Caco-2 (cell line): Measurements from ENCODE around the gene DCST1. TPM values are rescaled to one million over a fixed set of nuclear protein-coding genes. Genes with fewer than 3 reads are reported as not detected.
A peak's percentile ranks its signal among the peaks of the same experiment; 100 is the strongest.

Experiments
- BruUV-seq: library from RNA; stranded (reverse); fragments of 400-500 nt; replicated peaks from 2 replicates; lab custom pipeline; 2021; lab: Mats Ljungman, UMichigan
- CTCF ChIA-PET: fragments of 300-600 bp; sonication (Branson Sonifier 250); formaldehyde crosslinking; loops from one replicate; lab custom pipeline; 2022; ENCODE audit warnings: antibody characterized with exemption; lab: Charles Lee
- POLR2A ChIA-PET: fragments of 300-600 bp; sonication (Branson Sonifier 250); formaldehyde crosslinking; loops from one replicate; lab custom pipeline; 2022; ENCODE audit warnings: antibody characterized with exemption; lab: Charles Lee
- DNase-seq, 2 experiments: peaks; one replicate each; pipeline versions ENCODE4 v3.0.0 to v3.0.0-alpha.2; 2020 to 2022
- H3K27me3 ChIP-seq: replicated peaks from 2 replicates; pipeline ENCODE4 v1.6.0; 2011; ENCODE audit warnings: low read length; ENCODE audit not compliant: control insufficient read depth, insufficient read depth
- H3K36me3 ChIP-seq: 2 replicates; pipeline ENCODE4 v1.5.1; 2011; ENCODE audit warnings: low read length; ENCODE audit not compliant: control insufficient read depth, insufficient read depth
- H3K4me1 ChIP-seq: fragments of 250-450 bp; sonication (Bioruptor Pico); 2 replicates; pipeline ENCODE4 v1.5.1; 2020; ENCODE audit warnings: mild to moderate bottlenecking
- H3K4me3 ChIP-seq: 2 replicates; pipeline ENCODE4 v1.5.1; 2011; ENCODE audit warnings: low read depth, mild to moderate bottlenecking, control low read depth, low read length
- H3K9me3 ChIP-seq: fragments of 250-450 bp; sonication (Bioruptor Pico); 2 replicates; pipeline ENCODE4 v1.5.1; 2020; ENCODE audit warnings: mild to moderate bottlenecking, moderate library complexity
- H3K27ac Mint-ChIP-seq: one replicate; pipeline ENCODE4 v1.8.0; 2022; ENCODE audit warnings: mixed read lengths; ENCODE audit not compliant: unreplicated experiment
- H3K27me3 Mint-ChIP-seq: one replicate; pipeline ENCODE4 v1.8.0; 2022; ENCODE audit warnings: mixed read lengths; ENCODE audit not compliant: insufficient read depth, unreplicated experiment
- H3K36me3 Mint-ChIP-seq: one replicate; pipeline ENCODE4 v1.8.0; 2022; ENCODE audit warnings: mild to moderate bottlenecking, mixed read lengths; ENCODE audit not compliant: insufficient read depth, unreplicated experiment
- H3K4me1 Mint-ChIP-seq: one replicate; pipeline ENCODE4 v1.8.0; 2022; ENCODE audit warnings: low read depth, mixed read lengths; ENCODE audit not compliant: unreplicated experiment
- H3K4me3 Mint-ChIP-seq: one replicate; pipeline ENCODE4 v1.8.0; 2022; ENCODE audit warnings: mild to moderate bottlenecking, moderate library complexity, mixed read lengths; ENCODE audit not compliant: unreplicated experiment
- H3K9me3 Mint-ChIP-seq: one replicate; pipeline ENCODE4 v1.8.0; 2022; ENCODE audit warnings: mixed read lengths; ENCODE audit not compliant: unreplicated experiment
- CTCF ChIP-seq, 2 experiments: fragments of 200-600 bp in 1 of 2; IDR thresholded peaks; 1 replicate in 1 of 2; 2 replicates in 1 of 2; pipeline versions ENCODE4 v1.5.1 to v1.8.0; 2011 to 2022; ENCODE audit warnings: antibody characterized with exemption in 1 of 2, control low read depth in 1 of 2, inconsistent platforms in 1 of 2, low read depth in 1 of 2, low read length in 1 of 2, mild to moderate bottlenecking in 1 of 2, moderate library complexity in 1 of 2; ENCODE audit not compliant: insufficient read depth in 1 of 2, severe bottlenecking in 1 of 2, unreplicated experiment in 1 of 2
- intact Hi-C: fragments of 100-400 bp; cut with micrococcal nuclease; formaldehyde crosslinking; loops from one replicate; pipeline ENCODE4 v1.10.0; 2022; ENCODE audit not compliant: unreplicated experiment
- total RNA-seq: library from RNA; stranded (reverse); gene quantifications from 2 replicates; pipeline ENCODE4 v1.2.3, GENCODE V29; 2022

DCST1 gene
- total RNA-seq, 1 experiment from 2014 or later, result not detected

- Mint-ChIP-seq H3K27ac (peak overlapping the region; percentile 71), H3K4me1 (peaks cover 25% of the 10 kb centered on the region), H3K9me3 (no peaks in the 10 kb centered on the region), H3K4me3 (peak overlapping the region; percentile 96), H3K36me3 (peaks cover 44% of the 10 kb centered on the region), H3K27me3 (no peaks in the 10 kb centered on the region)
- intact Hi-C loops, result no loop called here
- Histone ChIP-seq H3K36me3 (peaks cover 4% of the 10 kb centered on the region), H3K27me3 (no peaks in the 10 kb centered on the region), H3K4me1 (peaks cover 53% of the 10 kb centered on the region), H3K9me3 (no peaks in the 10 kb centered on the region), H3K4me3 (no peak overlapping the region)
- no peak for DNase-seq
- POLR2A ChIA-PET, result interaction anchor here (0.6 kb wide), 1 partner anchor 45 kb away, joined by 3 read pairs; no protein-coding TSS in a partner anchor
- CTCF ChIA-PET, result interaction anchor here (1.9 to 3.2 kb wide), 2 partner anchors 12 kb away, joined by 16 to 18 read pairs; no protein-coding TSS in a partner anchor
- no TSS peak for BruUV-seq
- TF ChIP-seq CTCF (IDR thresholded peaks at IDR 0.05; ENCODE audit: insufficient read depth in 1 of 2, low read depth in 1 of 2, low read length in 1 of 2, severe bottlenecking in 1 of 2, unreplicated experiment in 1 of 2), result no peak
Observed at GRCh38 chr1:155005076-155006011, 28.3 kb upstream of the DCST1 start.

- Mint-ChIP-seq H3K9me3 (no peaks in the 10 kb centered on the region), H3K27me3 (no peaks in the 10 kb centered on the region), H3K36me3 (peaks cover 32% of the 10 kb centered on the region), H3K4me3 (peak overlapping the region; percentile 3), H3K27ac (peak overlapping the region; percentile 71), H3K4me1 (peaks cover 25% of the 10 kb centered on the region)
- H3K36me3 ChIP-seq, result peaks cover 4% of the 10 kb centered on the region
- ChIA-PET CTCF (interaction anchor here (0.6 to 1.9 kb wide), 3 partner anchors 11 to 141 kb away, joined by 3 to 18 read pairs (median 6); no protein-coding TSS in a partner anchor), POLR2A (interaction anchor here (1.2 kb wide), 1 partner anchor 11 kb away, joined by 4 read pairs; no protein-coding TSS in a partner anchor)
- H3K9me3 ChIP-seq, result no peaks in the 10 kb centered on the region
- no peak for DNase-seq
- peaks cover 55% of the 10 kb centered on the region for H3K4me1 ChIP-seq
- no peak overlapping the region for H3K4me3 ChIP-seq
- H3K27me3 ChIP-seq, result no peaks in the 10 kb centered on the region
- BruUV-seq, result no TSS peak
- intact Hi-C loops, result no loop called here
- no peak for TF ChIP-seq CTCF (IDR thresholded peaks at IDR 0.05; ENCODE audit: insufficient read depth in 1 of 2, low read depth in 1 of 2, low read length in 1 of 2, severe bottlenecking in 1 of 2, unreplicated experiment in 1 of 2)
Observed at GRCh38 chr1:155006601-155007101, 27.0 kb upstream of the DCST1 start.

GRCh38 chr1:155007251-155007828 is 26.3 kb upstream of the DCST1 start:
- no peak for DNase-seq
- Mint-ChIP-seq H3K4me3 (peak overlapping the region; percentile 3), H3K27me3 (no peaks in the 10 kb centered on the region), H3K27ac (no peak overlapping the region), H3K36me3 (peaks cover 28% of the 10 kb centered on the region), H3K9me3 (no peaks in the 10 kb centered on the region), H3K4me1 (peaks cover 25% of the 10 kb centered on the region)
- ChIA-PET CTCF (interaction anchor here (0.5 to 2.3 kb wide), 5 partner anchors 8 to 453 kb away, joined by 3 to 18 read pairs (median 6); no protein-coding TSS in a partner anchor), POLR2A (interaction anchor here (1.2 kb wide), 1 partner anchor 10 kb away, joined by 4 read pairs; no protein-coding TSS in a partner anchor)
- Histone ChIP-seq H3K27me3 (no peaks in the 10 kb centered on the region), H3K4me3 (no peak overlapping the region), H3K36me3 (peaks cover 4% of the 10 kb centered on the region), H3K9me3 (no peaks in the 10 kb centered on the region), H3K4me1 (peaks cover 55% of the 10 kb centered on the region)
- intact Hi-C loops, result no loop called here
- TF ChIP-seq CTCF (IDR thresholded peaks at IDR 0.05; ENCODE audit: insufficient read depth in 1 of 2, low read depth in 1 of 2, low read length in 1 of 2, severe bottlenecking in 1 of 2, unreplicated experiment in 1 of 2), result no peak
- BruUV-seq, result no TSS peak
